Keratinocyte (primary cell): ENCODE measurements around the gene RYR2.

Source experiments
- CTCF ChIP-seq, 3 experiments: IDR thresholded peaks in 1 of 3; conservative IDR thresholded peaks in 1 of 3; optimal IDR thresholded peaks in 1 of 3; 2 replicates in 2 of 3; 3 replicates in 1 of 3; pipeline versions ENCODE3 to v1.5.1; 2011; ENCODE audit warnings: low read length in 3 of 3, mild to moderate bottlenecking in 3 of 3, moderate library complexity in 2 of 3, control low read depth in 1 of 3, inconsistent platforms in 1 of 3; ENCODE audit not compliant: insufficient read depth in 2 of 3; ENCODE audit errors: extremely low read depth in 1 of 3
- EZH2 ChIP-seq: IDR thresholded peaks from one replicate; pipeline ENCODE4 v1.6.1; 2012; ENCODE audit warnings: inconsistent platforms, mild to moderate bottlenecking, low read length, moderate library complexity

GRCh38 chr1:237583756-237584155, 541.8 kb downstream of the RYR2 start:
- TF ChIP-seq CTCF (optimal IDR thresholded peaks at IDR 0.05 in 1 of 3, IDR thresholded peaks at IDR 0.05 in 1 of 3, conservative IDR thresholded peaks at IDR 0.05 in 1 of 3; ENCODE audit: extremely low read depth in 1 of 3, insufficient read depth in 2 of 3, low read length in 3 of 3) (no peak), EZH2 (no peak)
